Inflammatory macrophage treated with lipopolysaccharide for 4 hours (primary cell): ENCODE data around the gene CETP.

Experiments used
- DNase-seq: peaks from one replicate; pipeline ENCODE4 v3.0.0-alpha.2; 2020

The CETP gene

GRCh38 chr16:56935201-56935600, 26.5 kb upstream of the CETP start:
- DNase-seq, result no peak

GRCh38 chr16:56936491-56936890, 25.3 kb upstream of the CETP start:
- DNase-seq, result no peak

GRCh38 chr16:56936950-56937349, 24.8 kb upstream of the CETP start:
- no peak for DNase-seq

- no peak for DNase-seq
These were observed 22.9 kb upstream of the CETP start for GRCh38 chr16:56938664-56939513.

- DNase-seq, result no peak
These were observed 21.9 kb upstream of the CETP start for GRCh38 chr16:56939801-56940200.

- no peak for DNase-seq
These were observed 20.7 kb upstream of the CETP start for GRCh38 chr16:56941092-56941491.

- DNase-seq, result no peak
These were observed 19.9 kb upstream of the CETP start for GRCh38 chr16:56941856-56942331.

- DNase-seq, result no peak
These were observed 17.9 kb upstream of the CETP start for GRCh38 chr16:56943761-56944375.

- DNase-seq, result no peak
These were observed 16.6 kb upstream of the CETP start for GRCh38 chr16:56944954-56945839.

- no peak for DNase-seq
These were observed 15.8 kb upstream of the CETP start for GRCh38 chr16:56945847-56946527.

- peak; percentile 13 for DNase-seq
These were observed 14.8 kb upstream of the CETP start for GRCh38 chr16:56946767-56947603.

GRCh38 chr16:56947604-56947995, 14.2 kb upstream of the CETP start:
- no peak for DNase-seq

- no peak for DNase-seq
These were observed 13.5 kb upstream of the CETP start for GRCh38 chr16:56948234-56948633.

GRCh38 chr16:56950051-56950450, 11.7 kb upstream of the CETP start:
- no peak for DNase-seq

GRCh38 chr16:56950455-56950854, 11.3 kb upstream of the CETP start:
- DNase-seq, result no peak

- peak; percentile 88 for DNase-seq
These were observed 10.6 kb upstream of the CETP start for GRCh38 chr16:56950881-56951771.

- DNase-seq, result no peak
These were observed 8.7 kb upstream of the CETP start for GRCh38 chr16:56953006-56953405.

- no peak for DNase-seq
These were observed 5.7 kb upstream of the CETP start for GRCh38 chr16:56956076-56956475.

GRCh38 chr16:56956756-56957155, 5.0 kb upstream of the CETP start:
- DNase-seq, result no peak

- no peak for DNase-seq
These were observed 969 bp upstream of the CETP start for GRCh38 chr16:56960681-56961281.
